ENCODE results near the gene PTPRD. TPM values are rescaled to one million over a fixed set of nuclear protein-coding genes. Genes with fewer than 3 reads are reported as not detected.

Gene PTPRD
- total and polyA plus RNA-seq, 9 donors: 16.2 to 231 (median 85.8) TPM

DNA sequence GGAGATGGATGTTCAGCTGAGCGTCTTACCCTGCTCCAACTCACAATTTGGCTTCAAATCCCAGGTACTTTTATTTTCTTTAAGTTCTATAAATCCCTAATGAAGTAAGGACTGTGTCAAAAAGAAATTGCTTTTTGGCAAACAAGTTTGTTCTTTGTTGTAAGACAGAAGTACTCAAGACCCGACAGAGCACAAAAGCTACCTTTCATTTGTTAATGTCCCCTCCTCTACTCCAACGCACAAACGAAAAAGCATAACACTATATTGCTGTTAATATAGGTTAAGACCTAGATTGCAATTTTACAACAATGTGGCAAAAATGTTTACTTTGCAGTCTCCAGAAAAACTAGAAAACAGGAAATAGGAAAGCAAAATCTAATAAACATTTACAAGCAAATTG is 2217.8 kb downstream of the PTPRD start:
- intact Hi-C loops (cut with DNase I): no loop called here
- H3K4me3 ChIP-seq: no peak overlapping the region
- H3K9me3 ChIP-seq: no peaks in the 10 kb centered on the region
- H3K4me1 ChIP-seq (ENCODE audit: insufficient read depth): no peaks in the 10 kb centered on the region
- no peaks in the 10 kb centered on the region for H3K36me3 ChIP-seq
- TF ChIP-seq, protein P1, sequence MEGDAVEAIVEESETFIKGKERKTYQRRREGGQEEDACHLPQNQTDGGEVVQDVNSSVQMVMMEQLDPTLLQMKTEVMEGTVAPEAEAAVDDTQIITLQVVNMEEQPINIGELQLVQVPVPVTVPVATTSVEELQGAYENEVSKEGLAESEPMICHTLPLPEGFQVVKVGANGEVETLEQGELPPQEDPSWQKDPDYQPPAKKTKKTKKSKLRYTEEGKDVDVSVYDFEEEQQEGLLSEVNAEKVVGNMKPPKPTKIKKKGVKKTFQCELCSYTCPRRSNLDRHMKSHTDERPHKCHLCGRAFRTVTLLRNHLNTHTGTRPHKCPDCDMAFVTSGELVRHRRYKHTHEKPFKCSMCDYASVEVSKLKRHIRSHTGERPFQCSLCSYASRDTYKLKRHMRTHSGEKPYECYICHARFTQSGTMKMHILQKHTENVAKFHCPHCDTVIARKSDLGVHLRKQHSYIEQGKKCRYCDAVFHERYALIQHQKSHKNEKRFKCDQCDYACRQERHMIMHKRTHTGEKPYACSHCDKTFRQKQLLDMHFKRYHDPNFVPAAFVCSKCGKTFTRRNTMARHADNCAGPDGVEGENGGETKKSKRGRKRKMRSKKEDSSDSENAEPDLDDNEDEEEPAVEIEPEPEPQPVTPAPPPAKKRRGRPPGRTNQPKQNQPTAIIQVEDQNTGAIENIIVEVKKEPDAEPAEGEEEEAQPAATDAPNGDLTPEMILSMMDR (IDR thresholded peaks at IDR 0.05): no peak
- TF ChIP-seq POLR2A (IDR thresholded peaks at IDR 0.05) (no peak), EP300 (IDR thresholded peaks at IDR 0.05) (no peak)
- H3K27me3 ChIP-seq: no peaks in the 10 kb centered on the region
- WGBS, 3 donors: 82 to 89% (median 86%) methylated on average over 4 of the region's 4 CpGs
- H3K27ac ChIP-seq: no peak overlapping the region
- DNase-seq: no peak

DNA sequence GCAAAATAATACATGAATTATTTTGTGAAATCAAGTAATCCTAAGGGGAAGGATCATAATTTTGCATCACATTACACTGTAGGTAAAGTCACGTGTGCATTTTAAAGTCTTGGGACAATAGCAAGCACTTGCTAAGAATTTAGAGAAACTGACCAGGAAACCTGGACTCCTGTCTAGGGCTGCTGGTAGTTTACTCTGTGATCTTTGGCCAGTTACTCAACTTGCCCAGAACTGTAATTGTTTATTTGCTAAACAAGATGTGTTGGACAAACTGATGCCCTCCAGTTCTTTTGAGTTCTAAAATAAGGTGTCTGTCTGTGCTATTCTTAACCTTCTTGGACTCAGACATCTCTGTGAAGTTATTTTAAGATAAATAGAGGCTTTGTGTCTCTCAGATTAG is 2218.5 kb downstream of the PTPRD start:
- 97 to 100% (median 98%) methylated on average over 1 of the region's 1 CpG for WGBS, 3 donors
- Histone ChIP-seq H3K9me3 (no peaks in the 10 kb centered on the region), H3K36me3 (no peaks in the 10 kb centered on the region), H3K27me3 (no peaks in the 10 kb centered on the region), H3K27ac (no peak overlapping the region), H3K4me3 (no peak overlapping the region), H3K4me1 (ENCODE audit: insufficient read depth) (no peaks in the 10 kb centered on the region)
- intact Hi-C loops (cut with DNase I): no loop called here
- no peak for DNase-seq
- TF ChIP-seq, protein P1 (IDR thresholded peaks at IDR 0.05): no peak
- no peak for TF ChIP-seq EP300 (IDR thresholded peaks at IDR 0.05)
- no peak for TF ChIP-seq POLR2A (IDR thresholded peaks at IDR 0.05)

DNA sequence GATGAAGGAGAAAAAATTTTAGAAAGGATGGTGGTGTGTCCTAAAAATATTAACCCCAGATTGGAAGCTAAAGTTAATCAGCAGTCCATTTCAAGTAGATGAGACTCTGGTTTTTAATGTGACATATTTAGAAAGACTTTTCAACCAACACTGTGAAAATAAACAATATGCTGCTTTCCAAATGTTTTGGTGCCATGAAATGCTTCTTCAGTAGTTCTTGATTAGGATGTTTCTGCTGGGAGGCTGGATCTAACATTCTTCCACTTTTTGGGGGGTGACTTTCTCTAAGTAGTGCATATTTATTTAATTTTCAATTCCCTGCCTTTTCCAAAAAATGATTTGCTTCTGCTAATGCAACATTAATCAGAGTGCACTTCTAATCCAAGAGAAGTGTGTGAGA is 2219.9 kb downstream of the PTPRD start:
- DNase-seq: no peak
- TF ChIP-seq, protein P1 (IDR thresholded peaks at IDR 0.05): no peak
- TF ChIP-seq POLR2A (IDR thresholded peaks at IDR 0.05): no peak
- TF ChIP-seq EP300 (IDR thresholded peaks at IDR 0.05): no peak
- Histone ChIP-seq H3K36me3 (no peaks in the 10 kb centered on the region), H3K27ac (no peak overlapping the region), H3K27me3 (no peaks in the 10 kb centered on the region), H3K9me3 (no peaks in the 10 kb centered on the region), H3K4me3 (no peak overlapping the region), H3K4me1 (ENCODE audit: insufficient read depth) (no peaks in the 10 kb centered on the region)
- intact Hi-C loops (cut with DNase I): no loop called here

DNA sequence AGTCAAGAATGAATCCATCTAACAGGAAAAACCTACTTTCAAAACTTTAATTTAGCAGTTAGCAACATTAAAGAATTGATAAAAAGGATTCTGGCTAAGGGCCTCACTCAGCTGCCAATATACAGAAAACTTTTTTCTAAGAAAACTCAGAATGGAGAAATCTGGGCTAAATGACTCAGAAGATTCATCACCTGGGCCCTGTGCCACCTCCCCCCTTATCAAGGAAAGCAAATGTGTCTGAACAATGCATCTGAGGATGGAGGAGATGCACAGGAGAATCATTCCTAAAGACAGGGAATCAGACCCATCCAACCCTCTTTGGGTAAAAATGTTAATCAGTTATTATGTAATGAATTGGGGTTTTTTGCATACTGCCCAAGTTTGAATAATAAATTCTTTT is 2221.2 kb downstream of the PTPRD start:
- no peaks in the 10 kb centered on the region for H3K27me3 ChIP-seq
- no peak overlapping the region for H3K27ac ChIP-seq
- TF ChIP-seq, protein P1 (IDR thresholded peaks at IDR 0.05): no peak
- TF ChIP-seq EP300 (IDR thresholded peaks at IDR 0.05): no peak
- no peak for TF ChIP-seq POLR2A (IDR thresholded peaks at IDR 0.05)
- H3K36me3 ChIP-seq: no peaks in the 10 kb centered on the region
- DNase-seq: peak in 3 of 5 donors; percentile 13 to 31 (median 24)
- no peak overlapping the region for H3K4me3 ChIP-seq
- H3K4me1 ChIP-seq (ENCODE audit: insufficient read depth): peaks cover 5% of the 10 kb centered on the region
- intact Hi-C loops (cut with DNase I): no loop called here
- no peaks in the 10 kb centered on the region for H3K9me3 ChIP-seq

DNA sequence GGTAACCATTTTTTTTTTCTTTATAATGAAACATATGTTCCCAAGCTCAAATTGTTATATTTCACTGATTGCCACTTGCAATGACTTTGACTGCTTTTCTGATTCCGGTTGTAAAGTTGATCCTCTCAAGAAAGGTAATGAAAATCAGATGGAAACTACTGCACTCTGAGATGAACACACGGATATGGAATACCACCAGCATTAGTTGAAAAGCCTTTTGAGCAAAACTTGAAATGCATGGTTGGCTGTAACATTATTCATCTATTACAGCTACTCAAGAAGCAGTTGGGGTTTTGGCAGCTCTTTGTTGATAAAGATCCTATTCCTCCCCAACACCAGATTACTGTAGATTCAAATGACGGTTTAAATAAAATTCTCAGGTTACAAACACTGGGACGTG is 2221.7 kb downstream of the PTPRD start:
- Histone ChIP-seq H3K36me3 (no peaks in the 10 kb centered on the region), H3K4me3 (no peak overlapping the region), H3K27ac (no peak overlapping the region), H3K4me1 (ENCODE audit: insufficient read depth) (peaks cover 5% of the 10 kb centered on the region), H3K9me3 (no peaks in the 10 kb centered on the region), H3K27me3 (no peaks in the 10 kb centered on the region)
- intact Hi-C loops (cut with DNase I): no loop called here
- no peak for DNase-seq
- 89 to 93% (median 92%) methylated on average over 4 of the region's 4 CpGs for whole genome bisulfite sequencing, 3 donors
- TF ChIP-seq, protein P1 (IDR thresholded peaks at IDR 0.05): no peak
- TF ChIP-seq POLR2A (IDR thresholded peaks at IDR 0.05): no peak
- TF ChIP-seq EP300 (IDR thresholded peaks at IDR 0.05): no peak

All from ovary (tissue), 9 donors.